KG1 (cell line): Measurements from ENCODE around the gene RPE.

Source experiments
- DNase-seq: peaks from one replicate; lab custom pipeline; 2025; lab: John Stamatoyannopoulos, UW

The RPE gene

GRCh38 chr2:210000464-210001324, 1.7 kb upstream of the RPE start:
- DNase-seq: no peak

DNA sequence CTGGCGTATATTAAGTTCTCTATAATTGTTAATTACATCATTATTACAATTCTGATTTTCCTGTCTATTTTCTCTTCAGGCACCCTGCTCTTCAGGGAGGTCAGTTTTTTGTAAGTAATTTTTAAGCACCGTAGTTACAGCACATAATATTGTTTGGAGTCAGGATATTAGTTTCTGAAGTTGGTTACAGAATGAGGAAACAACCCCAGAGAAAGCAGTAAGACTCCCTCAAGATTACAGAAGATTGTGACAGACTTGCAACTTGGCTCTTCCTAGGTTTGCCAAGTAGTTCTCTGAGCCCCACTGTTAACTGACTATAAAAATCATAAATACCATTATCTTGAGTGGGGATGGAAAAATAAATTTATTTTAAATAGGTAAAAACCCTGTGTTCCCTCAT, 921 bp downstream of the RPE start:
- DNase-seq: no peak

- DNase-seq: no peak
These were observed 2.4 kb downstream of the RPE start for GRCh38 chr2:210004881-210005280.

DNA sequence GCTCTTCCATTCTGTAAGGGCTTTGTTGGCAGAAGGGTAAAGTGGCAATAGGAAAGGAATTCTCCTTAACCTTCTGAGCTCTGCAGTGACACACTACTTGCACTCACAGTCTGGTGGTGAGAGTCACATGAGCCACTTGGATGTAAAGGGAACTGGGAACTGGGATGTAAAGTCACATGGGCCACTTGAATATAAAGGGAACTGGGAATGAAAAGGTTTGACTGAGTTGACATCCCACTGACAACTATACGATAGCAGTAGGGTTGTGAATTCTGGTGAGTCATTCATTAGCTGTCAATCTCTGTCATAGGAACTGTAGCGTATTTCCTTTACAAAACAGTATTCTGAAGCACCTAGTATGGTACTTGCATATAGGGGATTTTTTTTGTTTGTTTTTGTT, 5.5 kb downstream of the RPE start:
- DNase-seq: no peak

GRCh38 chr2:210009126-210009525, 6.7 kb downstream of the RPE start:
- DNase-seq: no peak

DNA sequence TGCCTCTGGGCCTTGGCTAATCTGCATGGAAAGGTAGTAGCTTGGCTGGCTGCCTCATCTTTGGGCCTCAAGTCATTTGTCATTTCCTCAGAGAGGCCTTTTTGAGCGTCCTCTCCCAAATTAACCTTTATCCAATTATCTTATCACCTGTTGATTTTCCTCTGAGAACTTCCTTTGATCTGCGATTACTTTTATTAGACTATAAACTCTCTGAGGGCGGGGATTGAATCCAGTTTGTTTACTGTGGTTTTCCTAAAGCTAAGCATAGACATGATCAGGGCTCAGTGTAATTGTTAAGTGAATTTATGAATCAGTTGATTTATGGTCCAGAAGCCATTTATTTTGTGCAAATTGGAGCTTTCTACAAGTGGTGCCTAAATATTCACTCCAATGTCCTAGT, 7.5 kb downstream of the RPE start:
- DNase-seq: no peak

- no peak for DNase-seq
These were observed 17.7 kb downstream of the RPE start for GRCh38 chr2:210020138-210020537.

- no peak for DNase-seq
These were observed 20.4 kb downstream of the RPE start for GRCh38 chr2:210022824-210023223.

DNA sequence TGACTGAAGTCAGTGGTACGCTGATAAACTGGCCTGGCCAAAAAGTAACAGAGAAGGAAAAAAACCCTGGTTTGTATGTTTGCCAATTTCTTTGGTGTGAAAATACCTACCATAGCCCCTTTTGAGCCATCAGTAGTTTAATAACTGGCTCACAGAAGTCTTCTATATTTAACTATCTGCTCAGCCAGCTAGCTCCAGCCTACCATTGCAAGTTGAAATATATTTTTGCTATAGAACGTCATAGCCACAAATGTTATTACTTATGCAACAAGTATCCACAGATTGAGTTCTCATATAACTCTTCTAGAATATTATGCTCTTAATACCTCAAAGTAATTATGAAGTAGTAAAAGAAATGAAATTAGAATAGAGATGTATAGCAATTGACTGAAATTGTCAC, 25.2 kb downstream of the RPE start:
- no peak for DNase-seq

DNA sequence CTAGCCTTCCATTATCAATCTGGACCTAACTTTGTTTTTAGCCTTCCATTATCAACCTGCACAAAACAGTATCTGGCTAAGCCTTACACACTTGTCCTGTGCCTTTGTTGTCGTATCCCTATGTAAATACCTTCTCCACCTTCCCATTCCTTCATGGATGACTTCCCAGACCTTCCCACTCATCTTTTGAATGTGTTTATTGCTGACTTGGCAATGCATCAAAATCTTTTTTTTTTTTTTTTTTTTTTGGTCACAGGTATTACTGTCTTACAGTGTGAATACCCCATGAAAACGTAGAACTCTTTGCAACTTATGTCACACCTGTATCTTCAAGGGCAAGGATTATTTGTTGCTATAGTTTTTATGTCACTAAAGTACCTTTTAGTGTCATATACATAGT, 25.7 kb downstream of the RPE start:
- no peak for DNase-seq

- no peak for DNase-seq
These were observed 31.7 kb downstream of the RPE start for GRCh38 chr2:210034087-210034683.

DNA sequence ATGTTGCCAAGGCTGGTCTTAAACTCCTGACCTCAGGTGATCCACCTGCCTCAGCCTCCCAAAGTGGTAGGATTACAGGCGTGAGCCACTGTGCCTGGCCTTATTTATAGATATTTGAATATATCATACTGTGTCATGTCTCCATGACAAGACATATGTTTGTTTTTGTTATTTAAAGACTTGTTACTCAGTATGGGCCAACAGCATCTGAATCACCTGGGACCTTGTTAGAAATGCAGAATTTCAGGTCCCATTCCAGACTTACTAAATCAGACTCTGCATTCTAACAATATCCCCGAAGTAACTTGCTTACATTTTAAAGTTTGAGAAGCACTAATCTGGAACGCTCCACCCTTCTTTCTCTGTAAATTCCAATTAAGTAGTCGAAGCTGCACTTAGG, 33.2 kb downstream of the RPE start:
- DNase-seq: no peak

- DNase-seq: no peak
These were observed 35.6 kb downstream of the RPE start for GRCh38 chr2:210038078-210038477.

- no peak for DNase-seq
These were observed 44.5 kb downstream of the RPE start for GRCh38 chr2:210046851-210047500.

GRCh38 chr2:210049831-210050230, 47.4 kb downstream of the RPE start:
- DNase-seq: no peak

DNA sequence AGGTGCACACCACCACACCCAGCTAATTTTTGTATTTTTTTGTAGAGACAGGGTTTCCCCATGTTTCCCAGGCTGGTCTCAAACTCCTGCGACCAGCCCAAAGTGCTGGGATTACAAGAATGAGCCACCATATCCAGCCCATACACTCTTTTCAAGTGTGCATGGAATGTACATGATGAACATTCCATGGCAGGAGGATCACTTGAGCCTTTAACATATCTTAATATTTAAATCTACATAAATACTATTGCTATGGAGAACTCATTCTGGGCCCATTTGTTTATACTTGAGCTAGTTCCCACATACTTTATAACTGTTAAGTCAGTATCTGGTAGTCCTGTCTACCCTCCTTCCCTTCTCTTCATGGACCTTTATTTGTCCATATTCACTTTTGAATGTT, 48.4 kb downstream of the RPE start:
- DNase-seq: no peak

- DNase-seq: no peak
These were observed 52.3 kb downstream of the RPE start for GRCh38 chr2:210054696-210055095.

- DNase-seq: no peak
These were observed 53.4 kb downstream of the RPE start for GRCh38 chr2:210055825-210056224.

- DNase-seq: no peak
These were observed 60.9 kb downstream of the RPE start for GRCh38 chr2:210063306-210063705.
